Right lobe of liver (tissue), 4 donors: Measurements from ENCODE around the gene OR52J3.
"Not testable (repeated sequence)": the region's sequence is repeated elsewhere in the genome, so short reads cannot be mapped to it uniquely, and the experiment has no call there.

Experiments used
- CTCF ChIP-seq, 4 donors: fragments of 200-600 bp in 3 of 4; fragments of 450-650 bp in 1 of 4; IDR thresholded peaks; one replicate each; pipeline versions ENCODE4 v1.5.1 to v1.8.0; 2016 to 2022; ENCODE audit warnings: antibody characterized with exemption in 4 of 4, mild to moderate bottlenecking in 2 of 4
- POLR2A ChIP-seq: fragments of 450-650 bp; IDR thresholded peaks from one replicate; pipeline ENCODE4 v1.6.1; 2017; ENCODE audit warnings: antibody characterized with exemption, mild to moderate bottlenecking
- donor health status: DM: no; HTN: no; CAD: no.
- donor health status: DM: no; HTN: no; CAD: no.
- donor health status: DM: no; HTN: yes; CAD: no.

- not testable (repeated sequence) for TF ChIP-seq POLR2A; CTCF (IDR thresholded peaks at IDR 0.05)
These were observed 12.4 kb downstream of the OR52J3 start for GRCh38 chr11:5058679-5059078.
